Neural progenitor cell (in vitro differentiated cells): ENCODE results near the gene FADS2. TPM values are rescaled to one million over a fixed set of nuclear protein-coding genes. Genes with fewer than 3 reads are reported as not detected.

Source experiments
- DNase-seq: peaks from one replicate; pipeline ENCODE4 v3.0.0-alpha.2; 2016; ENCODE audit warnings: low spot score
- H2AFZ ChIP-seq: fragments of 200-600 bp; sonication (generic); replicated peaks from 2 replicates; pipeline ENCODE4 v1.6.1; 2016; ENCODE audit warnings: antibody characterized with exemption
- H3F3A ChIP-seq: fragments of 200-600 bp; sonication (generic); 2 replicates; pipeline ENCODE4 v1.6.1; 2016; ENCODE audit warnings: antibody characterized with exemption, low read depth
- H3K27ac ChIP-seq: fragments of 200-600 bp; sonication (generic); 2 replicates; pipeline ENCODE4 v1.5.1; 2016; ENCODE audit warnings: mild to moderate bottlenecking
- H3K27me3 ChIP-seq: fragments of 200-600 bp; sonication (generic); 2 replicates; pipeline ENCODE4 v1.6.1; 2016; ENCODE audit warnings: mild to moderate bottlenecking, moderate library complexity
- H3K36me3 ChIP-seq: fragments of 200-600 bp; sonication (generic); 2 replicates; pipeline ENCODE4 v1.5.1; 2016
- H3K4me1 ChIP-seq: fragments of 200-600 bp; sonication (generic); 2 replicates; pipeline ENCODE4 v1.6.1; 2016; ENCODE audit warnings: mixed run types
- H3K4me2 ChIP-seq: fragments of 200-600 bp; sonication (generic); 2 replicates; pipeline ENCODE4 v1.6.1; 2016
- H3K4me3 ChIP-seq: fragments of 200-600 bp; sonication (generic); 2 replicates; pipeline ENCODE4 v1.5.1; 2016
- H3K79me2 ChIP-seq: fragments of 200-600 bp; sonication (generic); 2 replicates; pipeline ENCODE4 v1.6.1; 2016; ENCODE audit warnings: low read depth
- H3K9ac ChIP-seq: fragments of 200-600 bp; sonication (generic); 2 replicates; pipeline ENCODE4 v1.6.1; 2016
- H3K9me3 ChIP-seq: fragments of 200-600 bp; sonication (generic); 2 replicates; pipeline ENCODE4 v1.5.1; 2016; ENCODE audit warnings: low read depth
- H4K20me1 ChIP-seq: fragments of 200-600 bp; sonication (generic); 2 replicates; pipeline ENCODE4 v1.6.1; 2016; ENCODE audit warnings: low read depth
- H3K27ac Mint-ChIP-seq: 3 replicates; pipeline ENCODE4 v1.8.0; 2021; ENCODE audit warnings: mixed read lengths
- H3K27me3 Mint-ChIP-seq: 2 replicates; pipeline ENCODE4 v1.8.0; 2022; ENCODE audit warnings: low read depth, mild to moderate bottlenecking, inconsistent platforms, moderate library complexity, mixed read lengths; ENCODE audit not compliant: insufficient read depth
- H3K36me3 Mint-ChIP-seq: 3 replicates; pipeline ENCODE4 v1.8.0; 2021; ENCODE audit warnings: mixed read lengths
- H3K4me1 Mint-ChIP-seq: 3 replicates; pipeline ENCODE4 v1.8.0; 2021; ENCODE audit warnings: mixed read lengths
- H3K4me3 Mint-ChIP-seq: 3 replicates; pipeline ENCODE4 v1.8.0; 2021; ENCODE audit warnings: mild to moderate bottlenecking, moderate library complexity, mixed read lengths
- H3K9me3 Mint-ChIP-seq: 3 replicates; pipeline ENCODE4 v1.8.0; 2020; ENCODE audit warnings: mixed read lengths
- EZH2 ChIP-seq: fragments of 200-600 bp; sonication (generic); IDR thresholded peaks from 2 replicates; pipeline ENCODE4 v1.6.1; 2017; ENCODE audit warnings: antibody characterized with exemption, mild to moderate bottlenecking, moderate library complexity
- EZH2phosphoT487 ChIP-seq: fragments of 200-600 bp; sonication (generic); IDR thresholded peaks from 2 replicates; pipeline ENCODE4 v1.6.1; 2017; ENCODE audit warnings: antibody characterized with exemption
- total RNA-seq: library from RNA; depleted of rRNA; stranded (reverse); fragments of >200 nt; gene quantifications from 2 replicates; pipeline ENCODE4 v1.2.3, GENCODE V29; 2015; ENCODE audit warnings: low replicate concordance
- TF ChIP-seq, protein P1 (sequence below): fragments of 200-600 bp; sonication (generic); IDR thresholded peaks from 2 replicates; pipeline ENCODE4 v1.5.1; 2017; ENCODE audit warnings: antibody characterized with exemption, mild to moderate bottlenecking

FADS2 gene
- total RNA-seq, 1 donor from 2014 or later = 233 TPM

DNA sequence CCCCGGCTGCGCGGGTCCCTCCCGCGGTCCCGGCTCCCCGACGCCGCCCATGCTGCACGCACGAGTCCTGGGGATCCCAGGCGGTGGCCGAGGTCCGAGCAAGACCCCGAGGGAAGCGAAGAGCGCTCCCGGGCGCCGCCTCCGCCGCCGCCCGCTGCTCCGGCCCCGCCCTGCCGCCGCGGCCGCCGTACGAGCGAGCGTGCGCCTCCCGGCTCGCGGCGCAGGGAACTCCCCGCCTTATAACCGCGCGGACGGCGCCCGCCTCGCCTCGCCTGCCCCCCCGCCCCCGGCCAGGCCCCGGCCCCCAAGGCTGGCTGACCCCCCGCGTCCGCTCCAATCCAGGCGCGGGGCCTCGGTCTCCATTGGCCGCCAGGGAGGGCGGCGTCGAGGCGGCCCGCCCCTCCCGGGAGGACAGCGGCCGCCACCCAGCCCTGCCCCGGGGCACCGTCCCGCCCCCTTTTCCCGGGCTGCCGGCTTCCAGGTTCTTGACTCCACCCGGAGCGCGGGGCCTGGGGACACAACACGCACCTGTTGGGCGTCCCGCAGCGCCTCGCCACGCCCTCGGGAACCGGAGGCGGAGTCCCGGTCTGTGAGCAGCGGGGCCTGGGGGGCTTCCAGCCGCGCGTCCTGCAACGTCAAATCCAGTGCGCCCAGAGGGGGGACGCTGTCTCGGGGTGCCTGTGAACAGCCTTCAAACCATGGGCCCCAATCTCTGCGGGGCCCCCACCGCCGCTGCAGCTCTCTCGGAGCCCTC is 63.4 kb downstream of the FADS2 start, which contains the start of gene FADS3:
Gene FADS3, minus strand, starts transcription at position 215 of the 754 bp plus-strand sequence. Its CDS starts 164 bp downstream, at position 51.
- H3K4me1 ChIP-seq = peaks cover 11% of the 10 kb centered on the region
- peaks cover 15% of the 10 kb centered on the region for H3F3A ChIP-seq
- peaks cover 18% of the 10 kb centered on the region for H3K27me3 ChIP-seq
- H2AFZ ChIP-seq = peak within 1 kb of the TSS; percentile 98
- H3K9me3 ChIP-seq = no peaks in the 10 kb centered on the region
- Mint-ChIP-seq H3K36me3 (no peaks in the 10 kb centered on the region), H3K27ac (no peak within 1 kb of the TSS), H3K4me1 (peaks cover 3% of the 10 kb centered on the region), H3K27me3 (peaks cover 11% of the 10 kb centered on the region), H3K4me3 (peak within 1 kb of the TSS; percentile 82), H3K9me3 (no peaks in the 10 kb centered on the region)
- H4K20me1 ChIP-seq = peaks cover 7% of the 10 kb centered on the region
- H3K9ac ChIP-seq = no peak within 1 kb of the TSS
- no peak for TF ChIP-seq EZH2
- no peak for TF ChIP-seq EZH2phosphoT487
- TF ChIP-seq, protein P1, sequence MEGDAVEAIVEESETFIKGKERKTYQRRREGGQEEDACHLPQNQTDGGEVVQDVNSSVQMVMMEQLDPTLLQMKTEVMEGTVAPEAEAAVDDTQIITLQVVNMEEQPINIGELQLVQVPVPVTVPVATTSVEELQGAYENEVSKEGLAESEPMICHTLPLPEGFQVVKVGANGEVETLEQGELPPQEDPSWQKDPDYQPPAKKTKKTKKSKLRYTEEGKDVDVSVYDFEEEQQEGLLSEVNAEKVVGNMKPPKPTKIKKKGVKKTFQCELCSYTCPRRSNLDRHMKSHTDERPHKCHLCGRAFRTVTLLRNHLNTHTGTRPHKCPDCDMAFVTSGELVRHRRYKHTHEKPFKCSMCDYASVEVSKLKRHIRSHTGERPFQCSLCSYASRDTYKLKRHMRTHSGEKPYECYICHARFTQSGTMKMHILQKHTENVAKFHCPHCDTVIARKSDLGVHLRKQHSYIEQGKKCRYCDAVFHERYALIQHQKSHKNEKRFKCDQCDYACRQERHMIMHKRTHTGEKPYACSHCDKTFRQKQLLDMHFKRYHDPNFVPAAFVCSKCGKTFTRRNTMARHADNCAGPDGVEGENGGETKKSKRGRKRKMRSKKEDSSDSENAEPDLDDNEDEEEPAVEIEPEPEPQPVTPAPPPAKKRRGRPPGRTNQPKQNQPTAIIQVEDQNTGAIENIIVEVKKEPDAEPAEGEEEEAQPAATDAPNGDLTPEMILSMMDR = peak; percentile 10
- peak; percentile 90 for DNase-seq
- H3K4me2 ChIP-seq = peak within 1 kb of the TSS; percentile 96
- H3K27ac ChIP-seq = no peak within 1 kb of the TSS
- H3K4me3 ChIP-seq = peak within 1 kb of the TSS; percentile 76
- no peaks in the 10 kb centered on the region for H3K36me3 ChIP-seq
- H3K79me2 ChIP-seq = no peaks in the 10 kb centered on the region

DNA sequence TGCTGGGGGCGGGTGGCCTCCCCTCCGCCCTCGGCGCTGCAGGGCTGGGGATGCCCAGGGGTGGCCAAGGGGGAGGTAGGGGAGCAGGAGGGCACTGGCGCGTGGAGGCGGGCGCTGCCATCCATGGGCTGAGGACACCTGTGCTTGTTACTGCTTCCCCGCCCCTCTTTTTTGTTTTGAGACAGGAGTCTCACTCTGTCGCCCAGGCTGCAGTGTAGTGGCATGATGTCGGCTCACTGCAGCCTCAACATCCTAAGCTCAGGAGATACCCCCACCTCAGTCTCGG is 63.9 kb downstream of the FADS2 start:
- no peaks in the 10 kb centered on the region for H3K36me3 ChIP-seq
- H3K4me3 Mint-ChIP-seq = peak overlapping the region; percentile 82
- no peak overlapping the region for H3K27ac Mint-ChIP-seq
- no peaks in the 10 kb centered on the region for H3K79me2 ChIP-seq
- no peaks in the 10 kb centered on the region for H3K9me3 Mint-ChIP-seq
- H4K20me1 ChIP-seq = peaks cover 7% of the 10 kb centered on the region
- peak overlapping the region; percentile 96 for H3K4me2 ChIP-seq
- H3K9ac ChIP-seq = no peak overlapping the region
- H3K27me3 Mint-ChIP-seq = peaks cover 11% of the 10 kb centered on the region
- H2AFZ ChIP-seq = peak overlapping the region; percentile 85
- H3K9me3 ChIP-seq = no peaks in the 10 kb centered on the region
- H3K36me3 Mint-ChIP-seq = no peaks in the 10 kb centered on the region
- peaks cover 4% of the 10 kb centered on the region for H3K4me1 Mint-ChIP-seq
- no peak overlapping the region for H3K27ac ChIP-seq
- H3K27me3 ChIP-seq = peaks cover 18% of the 10 kb centered on the region
- H3F3A ChIP-seq = peaks cover 15% of the 10 kb centered on the region
- DNase-seq = no peak
- H3K4me3 ChIP-seq = peak overlapping the region; percentile 76
- TF ChIP-seq EZH2phosphoT487 (no peak), EZH2 (no peak)
- TF ChIP-seq, protein P1 = no peak
- H3K4me1 ChIP-seq = peaks cover 11% of the 10 kb centered on the region

DNA sequence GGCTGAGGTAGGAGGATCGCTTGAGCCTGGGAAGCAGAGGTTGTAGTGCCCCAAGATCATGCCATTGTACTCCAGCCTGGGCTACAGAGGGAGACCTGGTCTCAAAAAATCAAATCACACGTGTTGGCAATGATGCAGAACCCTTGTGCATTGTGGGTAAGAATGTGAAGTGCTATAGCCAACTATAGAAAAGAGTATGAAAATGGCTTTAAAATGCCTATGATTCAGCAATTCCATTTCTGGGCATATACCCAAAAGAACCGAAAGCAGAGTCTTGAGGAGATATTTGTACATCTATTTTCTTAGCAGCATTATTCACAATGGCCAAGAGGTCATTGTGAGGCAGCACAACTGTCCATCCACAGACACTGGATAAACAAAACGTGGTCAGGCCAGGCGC is 65.9 kb downstream of the FADS2 start:
- Histone ChIP-seq H3K27ac (no peak overlapping the region), H3K9me3 (no peaks in the 10 kb centered on the region), H3K4me3 (no peak overlapping the region), H3K79me2 (no peaks in the 10 kb centered on the region), H4K20me1 (peaks cover 7% of the 10 kb centered on the region), H3K27me3 (peaks cover 18% of the 10 kb centered on the region), H3K36me3 (no peaks in the 10 kb centered on the region), H3K4me1 (peaks cover 11% of the 10 kb centered on the region), H2AFZ (no peak overlapping the region), H3K9ac (no peak overlapping the region), H3K4me2 (no peak overlapping the region), H3F3A (peaks cover 15% of the 10 kb centered on the region)
- Mint-ChIP-seq H3K27ac (no peak overlapping the region), H3K9me3 (no peaks in the 10 kb centered on the region), H3K27me3 (peaks cover 11% of the 10 kb centered on the region), H3K4me1 (peaks cover 6% of the 10 kb centered on the region), H3K36me3 (no peaks in the 10 kb centered on the region), H3K4me3 (no peak overlapping the region)
- TF ChIP-seq, protein P1 = no peak
- TF ChIP-seq EZH2 (no peak), EZH2phosphoT487 (no peak)
- DNase-seq = no peak
